Amniotic stem cell (primary cell): ENCODE measurements around the gene SPHK2.
"Not testable (repeated sequence)": the region's sequence is repeated elsewhere in the genome, so short reads cannot be mapped to it uniquely, and the experiment has no call there.

Source experiments
- DNase-seq: peaks from one replicate; lab custom pipeline; 2025; lab: John Stamatoyannopoulos, UW

SPHK2 gene

GRCh38 chr19:48637449-48637947, 18.2 kb downstream of the SPHK2 start:
- DNase-seq, result peak; percentile 96

- DNase-seq, result peak; percentile 64
Observed at GRCh38 chr19:48637948-48638830, 18.9 kb downstream of the SPHK2 start.

- no peak for DNase-seq
Observed at GRCh38 chr19:48638831-48639381, 19.6 kb downstream of the SPHK2 start.

GRCh38 chr19:48639483-48640375, 20.4 kb downstream of the SPHK2 start:
- no peak for DNase-seq

GRCh38 chr19:48641850-48642249, 22.5 kb downstream of the SPHK2 start:
- no peak for DNase-seq

GRCh38 chr19:48642862-48643261, 23.6 kb downstream of the SPHK2 start:
- DNase-seq, result no peak

GRCh38 chr19:48644355-48644754, 25.0 kb downstream of the SPHK2 start:
- no peak for DNase-seq

GRCh38 chr19:48644839-48645619, 25.7 kb downstream of the SPHK2 start:
- DNase-seq, result peak; percentile 24

- no peak for DNase-seq
Observed at GRCh38 chr19:48645620-48646000, 26.3 kb downstream of the SPHK2 start.

GRCh38 chr19:48646001-48646721, 26.9 kb downstream of the SPHK2 start, which contains the start of gene CA11:
TSS of gene CA11 (minus strand) at chr19:48646187. CDS start at chr19:48645632, 555 bp downstream.
- peak; percentile 22 for DNase-seq

- no peak for DNase-seq
Observed at GRCh38 chr19:48646722-48647216, 27.5 kb downstream of the SPHK2 start.

- DNase-seq, result no peak
Observed at GRCh38 chr19:48648134-48648533, 28.8 kb downstream of the SPHK2 start.

GRCh38 chr19:48650974-48651682, 31.8 kb downstream of the SPHK2 start:
- DNase-seq, result no peak

- no peak for DNase-seq
Observed at GRCh38 chr19:48651683-48652048, 32.4 kb downstream of the SPHK2 start.

- DNase-seq, result no peak
Observed at GRCh38 chr19:48654299-48655059, 35.2 kb downstream of the SPHK2 start.

- DNase-seq, result peak; percentile 47
Observed at GRCh38 chr19:48656840-48657474, 37.7 kb downstream of the SPHK2 start.

- DNase-seq, result not testable (repeated sequence)
Observed at GRCh38 chr19:48657828-48658227, 38.5 kb downstream of the SPHK2 start.

GRCh38 chr19:48658483-48658882, 39.2 kb downstream of the SPHK2 start:
- DNase-seq, result no peak

GRCh38 chr19:48659768-48660167, 40.5 kb downstream of the SPHK2 start:
- no peak for DNase-seq
